WERI-Rb-1 (cell line): ENCODE data around the gene PGLYRP2.

Experiments
- DNase-seq: peaks from one replicate; pipeline ENCODE4 v3.0.0-alpha.2; 2020
- H3K27ac ChIP-seq: fragments of 250-450 bp; sonication (Bioruptor Pico); 2 replicates; pipeline ENCODE4 v1.5.1; 2020; ENCODE audit warnings: mild to moderate bottlenecking, moderate library complexity
- H3K27me3 ChIP-seq: fragments of 250-450 bp; sonication (Bioruptor Pico); 2 replicates; pipeline ENCODE4 v1.5.1; 2021; ENCODE audit warnings: mild to moderate bottlenecking, low read depth, moderate library complexity; ENCODE audit not compliant: insufficient read depth, severe bottlenecking
- H3K36me3 ChIP-seq: fragments of 250-450 bp; sonication (Bioruptor Pico); 2 replicates; pipeline ENCODE4 v1.5.1; 2020; ENCODE audit warnings: mild to moderate bottlenecking, moderate library complexity
- H3K4me3 ChIP-seq: 2 replicates; pipeline ENCODE4 v1.5.1; 2011; ENCODE audit warnings: low read depth, mild to moderate bottlenecking, control low read depth, low read length
- H3K9me3 ChIP-seq: fragments of 250-450 bp; sonication (Bioruptor Pico); 2 replicates; pipeline ENCODE4 v1.5.1; 2021; ENCODE audit warnings: mild to moderate bottlenecking, moderate library complexity; ENCODE audit not compliant: severe bottlenecking
- CTCF ChIP-seq: IDR thresholded peaks from 2 replicates; pipeline ENCODE4 v1.5.1; 2011; ENCODE audit warnings: low read depth, mild to moderate bottlenecking, control low read depth, inconsistent platforms, low read length

PGLYRP2 gene

GRCh38 chr19:15430526-15431120 lies 48.7 kb downstream of the PGLYRP2 start:
- H3K27me3 ChIP-seq = no peaks in the 10 kb centered on the region
- no peak overlapping the region for H3K27ac ChIP-seq
- H3K36me3 ChIP-seq = peaks cover 57% of the 10 kb centered on the region
- no peak overlapping the region for H3K4me3 ChIP-seq
- no peak for DNase-seq
- no peaks in the 10 kb centered on the region for H3K9me3 ChIP-seq
- no peak for TF ChIP-seq CTCF

GRCh38 chr19:15429825-15430467 lies 49.4 kb downstream of the PGLYRP2 start:
- Histone ChIP-seq H3K36me3 (peaks cover 63% of the 10 kb centered on the region), H3K9me3 (no peaks in the 10 kb centered on the region), H3K27ac (no peak overlapping the region), H3K4me3 (no peak overlapping the region), H3K27me3 (no peaks in the 10 kb centered on the region)
- no peak for DNase-seq
- no peak for TF ChIP-seq CTCF

GRCh38 chr19:15428956-15429824 lies 50.1 kb downstream of the PGLYRP2 start:
- H3K36me3 ChIP-seq = peaks cover 70% of the 10 kb centered on the region
- H3K4me3 ChIP-seq = no peak overlapping the region
- no peak for TF ChIP-seq CTCF
- DNase-seq = no peak
- no peak overlapping the region for H3K27ac ChIP-seq
- H3K9me3 ChIP-seq = no peaks in the 10 kb centered on the region
- no peaks in the 10 kb centered on the region for H3K27me3 ChIP-seq

- no peaks in the 10 kb centered on the region for H3K9me3 ChIP-seq
- no peak for DNase-seq
- H3K4me3 ChIP-seq = no peak overlapping the region
- H3K36me3 ChIP-seq = peaks cover 82% of the 10 kb centered on the region
- H3K27ac ChIP-seq = no peak overlapping the region
- no peak for TF ChIP-seq CTCF
- no peaks in the 10 kb centered on the region for H3K27me3 ChIP-seq
Measured at GRCh38 chr19:15427991-15428471, 51.3 kb downstream of the PGLYRP2 start.

- Histone ChIP-seq H3K27me3 (no peaks in the 10 kb centered on the region), H3K27ac (no peak overlapping the region), H3K9me3 (no peaks in the 10 kb centered on the region), H3K36me3 (peaks cover 86% of the 10 kb centered on the region), H3K4me3 (no peak overlapping the region)
- TF ChIP-seq CTCF = no peak
- no peak for DNase-seq
Measured at GRCh38 chr19:15427350-15427700, 52.0 kb downstream of the PGLYRP2 start.
